Measurements from ENCODE around the gene ABHD8.

GRCh38 chr19:17333611-17334413 is 30.6 kb upstream of the ABHD8 start:
- TF ChIP-seq CTCF (IDR thresholded peaks at IDR 0.05; ENCODE audit: low read depth, low read length) (peak; percentile 12), POLR2A (IDR thresholded peaks at IDR 0.05; ENCODE audit: extremely low read depth, insufficient read length) (no peak), MYC (IDR thresholded peaks at IDR 0.05; ENCODE audit: low read depth, low read length) (0 out of 2 replicates have a peak, but pooled peaks have one; percentile 25), MAX (IDR thresholded peaks at IDR 0.05; ENCODE audit: low read depth, low read length) (peak; percentile 40; the same call in 1 of the 2 replicates)

All from NB4 (cell line).